BE2C (cell line): ENCODE measurements around the gene ARHGEF4.
"Not testable (repeated sequence)": the region's sequence is repeated elsewhere in the genome, so short reads cannot be mapped to it uniquely, and the experiment has no call there.

Experiments used
- DNase-seq: peaks from one replicate; pipeline ENCODE4 v3.0.0-alpha.2; 2020
- H3K27me3 ChIP-seq: fragments of 250-450 bp; sonication (Bioruptor Pico); 2 replicates; pipeline ENCODE4 v1.5.1; 2020; ENCODE audit warnings: mild to moderate bottlenecking
- H3K36me3 ChIP-seq: fragments of 250-450 bp; sonication (Bioruptor Pico); 2 replicates; pipeline ENCODE4 v1.5.1; 2020; ENCODE audit warnings: mild to moderate bottlenecking
- H3K4me1 ChIP-seq: fragments of 250-450 bp; sonication (Bioruptor Pico); 2 replicates; pipeline ENCODE4 v1.5.1; 2020
- H3K4me3 ChIP-seq: 2 replicates; pipeline ENCODE4 v1.5.1; 2011; ENCODE audit warnings: low read depth, low read length
- H3K9me3 ChIP-seq: fragments of 250-450 bp; sonication (Bioruptor Pico); 2 replicates; pipeline ENCODE4 v1.5.1; 2020
- TF ChIP-seq, protein P1 (sequence below): IDR thresholded peaks from 2 replicates; pipeline ENCODE4 v1.5.1; 2012; ENCODE audit warnings: mild to moderate bottlenecking, low read depth, low read length

The ARHGEF4 gene

DNA sequence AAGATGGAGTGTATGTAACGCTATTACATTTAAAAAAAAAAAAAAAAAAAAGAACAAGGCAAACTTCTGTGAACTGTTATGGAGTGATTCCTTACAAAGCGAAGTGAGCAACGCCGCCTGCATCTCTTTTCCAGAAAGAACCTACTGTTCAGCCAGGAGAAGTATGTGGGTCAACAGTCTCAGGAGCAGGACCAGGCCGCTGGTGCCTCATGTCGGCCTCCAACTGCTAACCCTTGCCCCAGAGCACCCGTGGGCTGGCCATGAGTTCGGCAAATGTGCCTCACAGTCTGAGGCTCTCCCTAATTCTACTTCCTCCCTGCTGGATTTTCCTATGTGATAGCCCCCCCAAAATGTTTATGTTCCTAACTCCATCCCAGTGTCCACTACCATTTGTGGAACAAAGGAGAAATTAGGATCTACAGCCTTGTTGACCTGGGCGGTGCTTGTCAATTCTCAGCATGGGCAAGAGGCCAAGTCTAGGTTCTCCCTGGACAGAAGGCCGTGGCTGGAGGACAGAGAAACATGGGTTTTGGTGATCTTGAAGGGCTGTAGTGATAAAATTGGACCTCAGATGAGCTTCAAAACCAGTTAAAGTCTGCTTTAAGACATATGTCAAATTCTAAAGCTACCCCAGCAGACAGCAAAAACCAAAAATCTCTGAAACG lies 240.6 kb downstream of the ARHGEF4 start:
- TF ChIP-seq, protein P1, sequence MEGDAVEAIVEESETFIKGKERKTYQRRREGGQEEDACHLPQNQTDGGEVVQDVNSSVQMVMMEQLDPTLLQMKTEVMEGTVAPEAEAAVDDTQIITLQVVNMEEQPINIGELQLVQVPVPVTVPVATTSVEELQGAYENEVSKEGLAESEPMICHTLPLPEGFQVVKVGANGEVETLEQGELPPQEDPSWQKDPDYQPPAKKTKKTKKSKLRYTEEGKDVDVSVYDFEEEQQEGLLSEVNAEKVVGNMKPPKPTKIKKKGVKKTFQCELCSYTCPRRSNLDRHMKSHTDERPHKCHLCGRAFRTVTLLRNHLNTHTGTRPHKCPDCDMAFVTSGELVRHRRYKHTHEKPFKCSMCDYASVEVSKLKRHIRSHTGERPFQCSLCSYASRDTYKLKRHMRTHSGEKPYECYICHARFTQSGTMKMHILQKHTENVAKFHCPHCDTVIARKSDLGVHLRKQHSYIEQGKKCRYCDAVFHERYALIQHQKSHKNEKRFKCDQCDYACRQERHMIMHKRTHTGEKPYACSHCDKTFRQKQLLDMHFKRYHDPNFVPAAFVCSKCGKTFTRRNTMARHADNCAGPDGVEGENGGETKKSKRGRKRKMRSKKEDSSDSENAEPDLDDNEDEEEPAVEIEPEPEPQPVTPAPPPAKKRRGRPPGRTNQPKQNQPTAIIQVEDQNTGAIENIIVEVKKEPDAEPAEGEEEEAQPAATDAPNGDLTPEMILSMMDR, result no peak
- H3K36me3 ChIP-seq, result peaks cover 20% of the 10 kb centered on the region

DNA sequence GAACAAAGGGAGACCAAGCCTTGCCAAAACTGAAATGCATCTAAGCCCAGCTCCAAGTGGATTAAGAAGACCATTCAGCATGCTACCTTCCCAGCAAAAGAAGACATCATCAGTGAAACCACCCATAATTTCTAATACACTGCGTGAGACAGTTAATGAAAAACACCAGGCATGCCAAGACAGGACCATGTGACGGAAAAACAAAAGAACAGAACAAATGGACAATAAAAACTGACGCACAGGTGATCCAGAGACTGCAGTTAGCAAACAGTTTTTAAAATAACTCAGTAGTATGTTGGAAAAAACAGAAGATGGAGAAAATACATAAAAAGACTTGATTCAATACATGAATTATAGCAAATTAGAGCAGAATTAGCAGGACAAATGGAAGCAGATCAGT lies 241.3 kb downstream of the ARHGEF4 start:
- H3K36me3 ChIP-seq, result peaks cover 20% of the 10 kb centered on the region
- no peaks in the 10 kb centered on the region for H3K27me3 ChIP-seq
- H3K4me3 ChIP-seq, result no peak overlapping the region
- TF ChIP-seq, protein P1, result no peak
- DNase-seq, result no peak
- no peaks in the 10 kb centered on the region for H3K4me1 ChIP-seq
- H3K9me3 ChIP-seq, result no peaks in the 10 kb centered on the region

More for the DNA sequence above, 240.6 kb downstream of the ARHGEF4 start:
- Histone ChIP-seq H3K4me3 (no peak overlapping the region), H3K27me3 (no peaks in the 10 kb centered on the region), H3K9me3 (no peaks in the 10 kb centered on the region), H3K4me1 (no peaks in the 10 kb centered on the region)
- DNase-seq, result no peak

DNA sequence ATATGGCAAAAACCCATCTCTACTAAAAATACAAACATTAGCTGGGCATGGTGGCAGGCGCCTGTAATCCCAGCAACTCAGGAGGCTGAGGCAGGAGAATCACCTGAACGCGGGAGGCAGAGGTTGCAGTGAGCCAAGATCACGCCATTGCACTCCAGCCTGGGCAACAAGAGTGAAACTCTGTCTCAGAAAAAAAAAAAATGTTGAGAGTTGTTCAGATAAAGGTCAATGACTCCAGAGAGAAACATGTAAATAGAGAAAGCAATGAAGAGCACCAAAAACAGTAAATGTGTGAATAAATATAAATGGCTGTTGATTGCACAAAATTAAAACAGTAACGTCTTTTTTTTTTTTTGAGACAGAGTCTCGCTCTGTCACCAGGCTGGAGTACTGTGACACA lies 243.2 kb downstream of the ARHGEF4 start:
- not testable (repeated sequence) for DNase-seq, H3K27me3 ChIP-seq, H3K4me3 ChIP-seq, H3K4me1 ChIP-seq, H3K9me3 ChIP-seq
- peaks cover 18% of the 10 kb centered on the region for H3K36me3 ChIP-seq

DNA sequence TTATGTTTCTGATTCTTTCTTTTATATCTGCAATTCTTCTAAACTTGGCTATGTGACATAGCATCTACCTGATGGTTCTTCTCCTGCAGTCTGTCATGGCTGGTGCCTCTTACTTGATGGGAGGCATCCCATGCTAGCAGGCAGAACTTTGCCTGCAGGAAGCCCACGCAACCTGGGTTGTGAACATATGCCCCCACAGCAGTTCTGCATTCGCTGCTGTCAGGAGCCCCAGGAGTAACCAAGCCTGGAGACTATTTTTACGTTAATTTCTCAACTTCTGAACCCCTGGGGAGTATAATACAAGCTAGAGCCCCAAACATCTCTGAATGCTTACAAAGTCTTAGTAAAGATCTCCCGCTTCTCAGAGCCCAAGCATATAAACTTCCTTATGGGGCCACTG lies 244.5 kb downstream of the ARHGEF4 start:
- H3K36me3 ChIP-seq, result peaks cover 12% of the 10 kb centered on the region
- no peaks in the 10 kb centered on the region for H3K27me3 ChIP-seq
- H3K4me3 ChIP-seq, result no peak overlapping the region
- TF ChIP-seq, protein P1, result no peak
- no peaks in the 10 kb centered on the region for H3K4me1 ChIP-seq
- H3K9me3 ChIP-seq, result no peaks in the 10 kb centered on the region
- DNase-seq, result no peak

DNA sequence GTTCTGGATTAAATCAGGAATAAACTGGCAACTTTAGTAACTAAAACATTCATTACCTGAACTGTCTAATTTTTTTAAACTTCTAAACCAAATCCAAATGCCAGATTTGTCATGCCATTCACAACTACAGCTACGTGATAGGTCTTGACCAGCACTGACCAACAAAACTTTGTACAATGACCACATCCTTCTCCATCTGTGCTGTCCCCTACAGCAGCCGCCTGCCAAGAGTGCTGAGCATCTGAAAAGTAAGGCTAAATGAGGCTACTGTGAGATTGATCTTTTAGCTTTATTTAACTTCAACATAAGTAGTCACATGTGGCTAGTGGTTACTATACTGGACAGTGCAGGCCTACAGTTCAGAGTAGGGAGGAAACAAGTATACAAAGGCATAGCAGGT lies 248.9 kb downstream of the ARHGEF4 start:
- Histone ChIP-seq H3K4me1 (no peaks in the 10 kb centered on the region), H3K4me3 (no peak overlapping the region), H3K36me3 (peaks cover 10% of the 10 kb centered on the region), H3K9me3 (no peaks in the 10 kb centered on the region), H3K27me3 (no peaks in the 10 kb centered on the region)
- no peak for DNase-seq
- TF ChIP-seq, protein P1, result no peak

DNA sequence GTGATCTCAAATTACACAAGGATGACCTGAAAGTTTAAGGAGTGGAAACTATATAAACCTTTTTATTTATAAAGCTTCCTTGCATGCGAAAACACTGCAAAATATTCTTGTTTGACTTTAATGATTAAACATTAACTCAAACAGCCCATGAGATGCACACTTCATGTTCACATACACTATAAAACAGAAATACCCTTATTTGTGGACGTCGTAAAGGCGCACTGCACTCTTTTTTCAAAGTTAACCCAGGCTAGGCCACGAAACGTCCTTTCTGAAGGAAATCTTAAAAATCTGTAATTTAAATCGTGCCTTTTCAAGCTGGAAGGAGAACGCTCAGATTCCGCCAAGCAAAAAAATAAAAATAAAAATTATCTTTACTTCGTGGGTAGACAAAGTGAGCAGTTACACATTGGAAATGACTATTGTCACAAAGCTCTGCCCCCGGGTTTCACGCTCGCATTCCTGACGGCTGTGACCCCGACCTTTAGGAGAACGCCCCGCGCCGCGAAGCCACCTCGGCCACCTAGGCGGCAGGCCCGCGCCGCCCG lies 255.8 kb downstream of the ARHGEF4 start:
- Histone ChIP-seq H3K36me3 (peaks cover 4% of the 10 kb centered on the region), H3K4me3 (peak overlapping the region; percentile 70), H3K9me3 (no peaks in the 10 kb centered on the region), H3K27me3 (no peaks in the 10 kb centered on the region), H3K4me1 (no peaks in the 10 kb centered on the region)
- DNase-seq, result no peak
- TF ChIP-seq, protein P1, result no peak
